GM12801 (cell line): Measurements from ENCODE around the gene SCLY.

ENCODE experiments used
- CTCF ChIP-seq: IDR thresholded peaks from one replicate; pipeline ENCODE4 v1.5.1; 2011; ENCODE audit warnings: control low read depth; ENCODE audit not compliant: insufficient read length; ENCODE audit errors: extremely low read depth

The SCLY gene

GRCh38 chr2:238126338-238126737, 65.5 kb downstream of the SCLY start:
- no peak for TF ChIP-seq CTCF

GRCh38 chr2:238126775-238127164, 66.0 kb downstream of the SCLY start:
- no peak for TF ChIP-seq CTCF

- no peak for TF ChIP-seq CTCF
Measured at GRCh38 chr2:238127165-238128060, 66.6 kb downstream of the SCLY start.

GRCh38 chr2:238128061-238128440, 67.2 kb downstream of the SCLY start:
- TF ChIP-seq CTCF: no peak

- no peak for TF ChIP-seq CTCF
Measured at GRCh38 chr2:238128534-238129001, 67.8 kb downstream of the SCLY start.

GRCh38 chr2:238129166-238130010, 68.6 kb downstream of the SCLY start:
- TF ChIP-seq CTCF: no peak

GRCh38 chr2:238130111-238130695, 69.4 kb downstream of the SCLY start:
- no peak for TF ChIP-seq CTCF
